Measurements from ENCODE around the gene UBR3. TPM values are rescaled to one million over a fixed set of nuclear protein-coding genes. Genes with fewer than 3 reads are reported as not detected.

The UBR3 gene
- polyA plus RNA-seq, 2 of the 4 experiments (the other 2 are of a cell fraction) = 11.0 to 23.1 TPM

DNA sequence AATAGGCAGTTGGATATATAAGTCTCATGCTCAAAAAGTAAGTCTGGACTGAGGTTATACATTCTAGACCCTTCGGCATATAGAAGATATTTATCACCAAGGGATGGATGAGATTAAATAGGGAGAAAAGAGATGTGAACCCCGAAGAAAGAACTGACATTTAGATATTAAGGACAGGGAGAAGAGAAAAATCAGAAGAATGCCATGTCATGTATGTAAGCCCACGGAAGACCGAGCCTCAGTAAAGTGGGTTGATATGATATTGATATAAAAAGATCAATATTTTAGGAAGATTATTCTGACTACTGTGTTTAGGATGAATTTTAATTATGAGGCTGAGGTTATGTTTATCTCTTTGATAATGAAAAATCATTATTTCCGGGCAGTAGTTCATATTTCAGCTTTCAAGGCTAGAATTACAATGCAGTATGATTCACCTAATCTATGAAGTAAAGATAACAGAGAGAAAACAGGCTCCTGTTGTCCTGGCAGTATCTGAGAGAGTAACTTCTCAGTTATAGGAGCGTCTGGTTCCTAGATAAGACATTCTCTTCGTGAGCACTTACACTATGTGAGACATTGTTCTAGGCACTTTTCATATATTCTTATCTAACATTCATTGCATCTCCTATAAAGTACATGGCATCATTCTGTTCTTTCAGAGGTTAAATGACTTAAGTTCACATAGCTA lies 83.0 kb downstream of the UBR3 start:
- Histone ChIP-seq H3K27ac (no peak overlapping the region), H3K4me2 (no peak overlapping the region), H3K9me3 (no peaks in the 10 kb centered on the region), H3K4me1 (no peaks in the 10 kb centered on the region), H3K4me3 (no peak overlapping the region)
- ChIA-PET POLR2A (no interaction called here), CTCF (interaction anchor here (0.6 to 1.0 kb wide), 2 partner anchors 18 to 458 kb away, joined by 3 read pairs; no protein-coding TSS in a partner anchor)
- 78% methylated on average over 7 of the region's 7 CpGs for WGBS (ENCODE audit: missing lambda C conversion rate)
- DNase-seq (ENCODE audit: low read depth in 1 of 2, low spot score in 1 of 2) (no peak), ATAC-seq (no peak), FAIRE-seq (no peak)
- TF ChIP-seq JUN (IDR thresholded peaks at IDR 0.05) = no peak
- TF ChIP-seq SMC3 (IDR thresholded peaks at IDR 0.05) = no peak
- no peak for TF ChIP-seq POLR2A (IDR thresholded peaks at IDR 0.05; ENCODE audit: low read length)
- TF ChIP-seq, protein P1, sequence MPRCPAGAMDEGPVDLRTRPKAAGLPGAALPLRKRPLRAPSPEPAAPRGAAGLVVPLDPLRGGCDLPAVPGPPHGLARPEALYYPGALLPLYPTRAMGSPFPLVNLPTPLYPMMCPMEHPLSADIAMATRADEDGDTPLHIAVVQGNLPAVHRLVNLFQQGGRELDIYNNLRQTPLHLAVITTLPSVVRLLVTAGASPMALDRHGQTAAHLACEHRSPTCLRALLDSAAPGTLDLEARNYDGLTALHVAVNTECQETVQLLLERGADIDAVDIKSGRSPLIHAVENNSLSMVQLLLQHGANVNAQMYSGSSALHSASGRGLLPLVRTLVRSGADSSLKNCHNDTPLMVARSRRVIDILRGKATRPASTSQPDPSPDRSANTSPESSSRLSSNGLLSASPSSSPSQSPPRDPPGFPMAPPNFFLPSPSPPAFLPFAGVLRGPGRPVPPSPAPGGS (IDR thresholded peaks at IDR 0.05) = no peak
- TF ChIP-seq EHMT2 (IDR thresholded peaks at IDR 0.05; ENCODE audit: low read depth) = no peak
- no peak for TF ChIP-seq ATOH8 (CRISPR knock-in tag; IDR thresholded peaks at IDR 0.05; ENCODE audit: low read depth)

- H3K4me2 ChIP-seq = no peak overlapping the region
- no peak overlapping the region for H3K4me3 ChIP-seq
- WGBS (ENCODE audit: missing lambda C conversion rate) = 89% methylated on average over 1 of the region's 1 CpG
- ATAC-seq = 0 out of 6 replicates have a peak, but pooled peaks of 1 of the 2 experiments have one; percentile 54
- no peak overlapping the region for H3K27ac ChIP-seq
- DNase-seq (ENCODE audit: low read depth in 1 of 2, low spot score in 1 of 2) = no peak
- no peaks in the 10 kb centered on the region for H3K4me1 ChIP-seq
- no peak for TF ChIP-seq HES2 (IDR thresholded peaks at IDR 0.05)
- TF ChIP-seq CBX2 (IDR thresholded peaks at IDR 0.05; ENCODE audit: borderline replicate concordance, low read depth) = no peak
- TF ChIP-seq FOSL2 (IDR thresholded peaks at IDR 0.05) = no peak
- TF ChIP-seq FOSL2 (CRISPR knock-in tag; IDR thresholded peaks at IDR 0.05) = no peak
- TF ChIP-seq, protein P2, sequence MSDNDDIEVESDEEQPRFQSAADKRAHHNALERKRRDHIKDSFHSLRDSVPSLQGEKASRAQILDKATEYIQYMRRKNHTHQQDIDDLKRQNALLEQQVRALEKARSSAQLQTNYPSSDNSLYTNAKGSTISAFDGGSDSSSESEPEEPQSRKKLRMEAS (IDR thresholded peaks at IDR 0.05) = no peak
- no peak for TF ChIP-seq KDM5A (IDR thresholded peaks at IDR 0.05)
- TF ChIP-seq FOSB (CRISPR knock-in tag; IDR thresholded peaks at IDR 0.05) = no peak
- TF ChIP-seq, protein P3, sequence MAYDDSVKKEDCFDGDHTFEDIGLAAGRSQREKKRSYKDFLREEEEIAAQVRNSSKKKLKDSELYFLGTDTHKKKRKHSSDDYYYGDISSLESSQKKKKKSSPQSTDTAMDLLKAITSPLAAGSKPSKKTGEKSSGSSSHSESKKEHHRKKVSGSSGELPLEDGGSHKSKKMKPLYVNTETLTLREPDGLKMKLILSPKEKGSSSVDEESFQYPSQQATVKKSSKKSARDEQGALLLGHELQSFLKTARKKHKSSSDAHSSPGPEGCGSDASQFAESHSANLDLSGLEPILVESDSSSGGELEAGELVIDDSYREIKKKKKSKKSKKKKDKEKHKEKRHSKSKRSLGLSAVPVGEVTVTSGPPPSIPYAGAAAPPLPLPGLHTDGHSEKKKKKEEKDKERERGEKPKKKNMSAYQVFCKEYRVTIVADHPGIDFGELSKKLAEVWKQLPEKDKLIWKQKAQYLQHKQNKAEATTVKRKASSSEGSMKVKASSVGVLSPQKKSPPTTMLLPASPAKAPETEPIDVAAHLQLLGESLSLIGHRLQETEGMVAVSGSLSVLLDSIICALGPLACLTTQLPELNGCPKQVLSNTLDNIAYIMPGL (CRISPR knock-in tag; IDR thresholded peaks at IDR 0.05; ENCODE audit: borderline replicate concordance) = no peak
- TF ChIP-seq JUN (IDR thresholded peaks at IDR 0.05) = no peak
- ChIA-PET POLR2A (no interaction called here), CTCF (interaction anchor here (0.6 kb wide), 1 partner anchor 459 kb away, joined by 3 read pairs; no protein-coding TSS in a partner anchor)
- FAIRE-seq = no peak
- no peaks in the 10 kb centered on the region for H3K9me3 ChIP-seq
Measured at GRCh38 chr2:169911119-169911518, 83.9 kb downstream of the UBR3 start.

DNA sequence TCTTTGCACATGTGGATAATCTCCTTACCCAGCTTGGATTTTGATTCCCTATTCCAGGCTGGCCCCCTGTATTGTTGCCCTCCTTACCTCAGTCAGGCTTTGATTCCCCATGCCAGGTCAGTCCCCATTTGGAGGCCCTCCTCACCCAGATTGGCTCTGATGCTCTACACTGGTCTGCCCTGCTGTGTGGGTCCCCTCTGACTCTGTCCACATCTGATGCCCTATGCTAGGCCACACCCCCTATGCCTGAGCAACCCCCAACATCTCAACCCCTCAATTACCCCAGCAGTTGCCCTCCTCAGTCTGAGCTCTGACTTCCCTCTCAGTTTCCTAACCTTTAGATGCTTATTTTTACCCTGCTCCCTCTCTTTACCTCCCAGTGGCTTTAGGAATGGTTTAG lies 89.4 kb downstream of the UBR3 start:
- ATAC-seq = no peak
- H3K4me3 ChIP-seq = no peak overlapping the region
- TF ChIP-seq RCOR1 (IDR thresholded peaks at IDR 0.05; ENCODE audit: low read depth, low read length) (no peak), ZNF302 (CRISPR knock-in tag; IDR thresholded peaks at IDR 0.05) (no peak), FOXS1 (CRISPR knock-in tag; IDR thresholded peaks at IDR 0.05) (no peak), CBX2 (IDR thresholded peaks at IDR 0.05; ENCODE audit: borderline replicate concordance, low read depth) (no peak), MYC (IDR thresholded peaks at IDR 0.05; ENCODE audit: borderline replicate concordance, low read length) (no peak), PHF8 (IDR thresholded peaks at IDR 0.05; ENCODE audit: borderline replicate concordance, low read depth) (no peak), EHF (CRISPR knock-in tag; IDR thresholded peaks at IDR 0.05) (no peak), BHLHE40 (IDR thresholded peaks at IDR 0.05; ENCODE audit: low read depth, low read length) (no peak), FOSL2 (IDR thresholded peaks at IDR 0.05) (no peak), FOSL2 (CRISPR knock-in tag; IDR thresholded peaks at IDR 0.05) (no peak), POLR2A (IDR thresholded peaks at IDR 0.05; ENCODE audit: low read length) (no peak), ELK1 (IDR thresholded peaks at IDR 0.05; ENCODE audit: low read depth, low read length) (no peak), TFCP2L1 (CRISPR knock-in tag; IDR thresholded peaks at IDR 0.05) (no peak), ATOH8 (CRISPR knock-in tag; IDR thresholded peaks at IDR 0.05; ENCODE audit: low read depth) (no peak)
- TF ChIP-seq, protein P4, sequence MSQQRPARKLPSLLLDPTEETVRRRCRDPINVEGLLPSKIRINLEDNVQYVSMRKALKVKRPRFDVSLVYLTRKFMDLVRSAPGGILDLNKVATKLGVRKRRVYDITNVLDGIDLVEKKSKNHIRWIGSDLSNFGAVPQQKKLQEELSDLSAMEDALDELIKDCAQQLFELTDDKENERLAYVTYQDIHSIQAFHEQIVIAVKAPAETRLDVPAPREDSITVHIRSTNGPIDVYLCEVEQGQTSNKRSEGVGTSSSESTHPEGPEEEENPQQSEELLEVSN (IDR thresholded peaks at IDR 0.05; ENCODE audit: borderline replicate concordance, low read depth) = no peak

More for the DNA sequence above, 89.4 kb downstream of the UBR3 start:
- no peak for FAIRE-seq
- Histone ChIP-seq H3K4me1 (no peaks in the 10 kb centered on the region), H3K9me3 (no peaks in the 10 kb centered on the region), H3K27ac (no peak overlapping the region), H3K4me2 (no peak overlapping the region)
- ChIA-PET CTCF (no interaction called here), POLR2A (no interaction called here)
- no peak for DNase-seq (ENCODE audit: low read depth in 1 of 2, low spot score in 1 of 2)
